CD4-positive, alpha-beta T cell (primary cell): ENCODE data around the gene GPR101. TPM values are rescaled to one million over a fixed set of nuclear protein-coding genes. Genes with fewer than 3 reads are reported as not detected.

Experiments used
- ATAC-seq: fragments of 200-7000 bp; cut with Tn5 transposase; one replicate; pipeline ENCODE4 v1.10.0; 2022; ENCODE audit warnings: mild to moderate bottlenecking; ENCODE audit not compliant: poor library complexity
- CTCF ChIA-PET: fragments of 350-600 bp; sonication (Branson Sonifier 250); formaldehyde crosslinking; loops from one replicate; lab custom pipeline; 2021; ENCODE audit warnings: antibody characterized with exemption, inconsistent platforms; lab: Charles Lee
- POLR2A ChIA-PET: fragments of 350-600 bp; sonication (Branson Sonifier 250); formaldehyde crosslinking; loops from one replicate; lab custom pipeline; 2021; ENCODE audit warnings: antibody characterized with exemption, inconsistent platforms; lab: Charles Lee
- DNase-seq, 14 experiments: peaks; one replicate each; pipeline ENCODE4 v3.0.0-alpha.2; 2013 to 2020; ENCODE audit warnings: mixed read lengths in 2 of 14
- H3K27ac ChIP-seq, 2 donors: one replicate each; pipeline versions ENCODE4 v1.5.1 to v1.7.0; 2013; ENCODE audit warnings: low read length in 2 of 2, low read depth in 1 of 2, mild to moderate bottlenecking in 1 of 2
- H3K27me3 ChIP-seq, 2 experiments: 1 replicate in 1 of 2; 2 replicates in 1 of 2; pipeline versions ENCODE4 v1.6.1 to v1.7.0; 2013; ENCODE audit warnings: low read length in 2 of 2, control low read depth in 1 of 2, mild to moderate bottlenecking in 1 of 2, moderate library complexity in 1 of 2; ENCODE audit not compliant: insufficient read depth in 2 of 2, control insufficient read depth in 1 of 2
- H3K36me3 ChIP-seq: one replicate; pipeline ENCODE4 v1.6.1; 2013; ENCODE audit warnings: low read length, control low read depth; ENCODE audit not compliant: insufficient read depth
- H3K4me1 ChIP-seq: one replicate; pipeline ENCODE4 v1.6.1; 2013; ENCODE audit warnings: low read length, control low read depth; ENCODE audit not compliant: insufficient read depth
- H3K4me3 ChIP-seq: one replicate; pipeline ENCODE4 v1.5.1; 2013; ENCODE audit warnings: mild to moderate bottlenecking, low read length, moderate library complexity
- H3K9me3 ChIP-seq, 2 experiments: 1 replicate in 1 of 2; 2 replicates in 1 of 2; pipeline versions ENCODE4 v1.6.1 to v1.7.0; 2013; ENCODE audit warnings: low read length in 2 of 2, mild to moderate bottlenecking in 2 of 2, control low read depth in 1 of 2, moderate library complexity in 1 of 2; ENCODE audit not compliant: control insufficient read depth in 1 of 2, insufficient read depth in 1 of 2
- H3K27ac Mint-ChIP-seq: one replicate; pipeline ENCODE4 v1.8.0; 2020; ENCODE audit warnings: mixed read lengths
- H3K27me3 Mint-ChIP-seq: one replicate; pipeline ENCODE4 v1.8.0; 2021; ENCODE audit warnings: mixed read lengths
- H3K36me3 Mint-ChIP-seq: one replicate; pipeline ENCODE4 v1.8.0; 2021; ENCODE audit warnings: low read depth, mixed read lengths
- H3K4me1 Mint-ChIP-seq: one replicate; pipeline ENCODE4 v1.8.0; 2021; ENCODE audit warnings: low read depth, mixed read lengths
- H3K4me3 Mint-ChIP-seq: one replicate; pipeline ENCODE4 v1.8.0; 2020; ENCODE audit warnings: mild to moderate bottlenecking, mixed read lengths
- H3K9me3 Mint-ChIP-seq: one replicate; pipeline ENCODE4 v1.8.0; 2020; ENCODE audit warnings: mixed read lengths
- intact Hi-C, 2 experiments: fragments of 100-400 bp; cut with DNase I in 1 of 2; cut with micrococcal nuclease in 1 of 2; formaldehyde crosslinking; loops; one replicate each; pipeline versions ENCODE4 v1.15.1 to v1.9.0; 2023 to 2025; cut with DNase I, micrococcal nuclease
- polyA plus RNA-seq, 2 donors: library from polyadenylated mRNA; unstranded; fragments of 120-200 nt; gene quantifications; one replicate each; pipeline ENCODE4 v1.2.1, GENCODE V29; 2013
- total RNA-seq, 174 experiments: library from RNA in 2 of 174; stranded (reverse) in 2 of 174; gene quantifications; one replicate each; pipeline ENCODE4 v1.2.3 and lab custom pipeline; 2021 to 2026
- TF ChIP-seq, protein P1 (sequence below): fragments of 200-600 bp; IDR thresholded peaks from one replicate; pipeline ENCODE4 v1.8.0; 2022; ENCODE audit warnings: antibody characterized with exemption, mild to moderate bottlenecking

Gene GPR101, protein sequence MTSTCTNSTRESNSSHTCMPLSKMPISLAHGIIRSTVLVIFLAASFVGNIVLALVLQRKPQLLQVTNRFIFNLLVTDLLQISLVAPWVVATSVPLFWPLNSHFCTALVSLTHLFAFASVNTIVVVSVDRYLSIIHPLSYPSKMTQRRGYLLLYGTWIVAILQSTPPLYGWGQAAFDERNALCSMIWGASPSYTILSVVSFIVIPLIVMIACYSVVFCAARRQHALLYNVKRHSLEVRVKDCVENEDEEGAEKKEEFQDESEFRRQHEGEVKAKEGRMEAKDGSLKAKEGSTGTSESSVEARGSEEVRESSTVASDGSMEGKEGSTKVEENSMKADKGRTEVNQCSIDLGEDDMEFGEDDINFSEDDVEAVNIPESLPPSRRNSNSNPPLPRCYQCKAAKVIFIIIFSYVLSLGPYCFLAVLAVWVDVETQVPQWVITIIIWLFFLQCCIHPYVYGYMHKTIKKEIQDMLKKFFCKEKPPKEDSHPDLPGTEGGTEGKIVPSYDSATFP
- total RNA-seq (under 1 TPM; 0.17 to 0.22 TPM), total RNA-seq (lab: John Stamatoyannopoulos, UW) (0 to 2.3 (median 0.05) reads per million in 172 experiments)
- not detected for polyA plus RNA-seq (2013, experiment 1 of 2)
- 0.04 TPM for polyA plus RNA-seq (2013, experiment 2 of 2)

DNA sequence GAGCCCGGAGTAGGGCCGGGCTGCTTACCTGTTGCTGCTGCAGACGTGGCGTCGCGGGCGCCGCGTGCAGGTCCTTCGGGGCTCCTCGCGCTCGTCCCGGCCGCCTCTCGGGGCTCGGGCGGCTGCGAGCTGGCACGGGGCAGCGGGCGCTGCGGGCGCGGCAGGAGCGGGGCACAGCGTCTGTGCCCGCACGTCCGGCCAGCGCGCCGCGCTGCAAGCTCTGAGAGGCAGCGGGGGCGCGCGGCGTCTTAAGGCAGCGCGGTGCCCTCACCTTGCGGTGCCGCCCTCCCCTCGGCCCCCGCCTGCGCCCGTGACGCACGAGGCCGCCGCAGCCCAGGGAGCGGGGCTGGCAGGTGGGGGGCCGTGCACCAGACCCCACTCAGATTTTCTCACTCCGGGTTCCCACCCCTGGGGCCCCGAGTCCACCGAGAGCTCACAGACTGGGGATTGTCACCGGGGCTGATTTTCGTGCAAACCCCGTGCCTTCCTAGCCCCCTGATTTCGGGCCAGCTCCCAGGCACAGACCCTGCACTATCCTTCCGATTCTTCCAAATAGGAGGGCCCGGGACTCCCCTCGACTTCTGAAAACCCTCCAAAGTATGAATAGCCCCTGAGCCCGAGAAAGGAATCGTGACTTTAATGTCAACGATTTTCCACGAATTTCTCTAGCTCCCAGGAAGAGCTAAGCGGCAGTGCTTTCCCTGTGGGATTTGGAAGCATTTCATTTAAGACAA lies at the start of gene GPR101:
GPR101 (minus strand) TSS at position 222 of the 734 bp plus-strand sequence. CDS start 2,321 bp downstream, outside the sequence.
- peak; percentile 10 for ATAC-seq
- Histone ChIP-seq H3K4me1 (peaks cover 26% of the 10 kb centered on the region), H3K9me3 (no peaks in the 10 kb centered on the region), H3K36me3 (no peaks in the 10 kb centered on the region), H3K27ac (no peak within 1 kb of the TSS), H3K4me3 (peak within 1 kb of the TSS; percentile 51), H3K27me3 (peaks cover 34 to 38% of the 10 kb centered on the region in 2 experiments)
- intact Hi-C loops: no loop called here
- ChIA-PET CTCF (interaction anchor here (2.2 kb wide), 1 partner anchor 18 kb away, joined by 7 read pairs; no protein-coding TSS in a partner anchor), POLR2A (no interaction called here)
- peak within 1 kb of the TSS; percentile 45 for H3K4me3 Mint-ChIP-seq
- no peak within 1 kb of the TSS for H3K27ac Mint-ChIP-seq
- peaks cover 32% of the 10 kb centered on the region for H3K27me3 Mint-ChIP-seq
- DNase-seq: peak in 3 of 14 experiments; percentile 2 to 37 (median 29)
- peaks cover 7% of the 10 kb centered on the region for H3K4me1 Mint-ChIP-seq
- TF ChIP-seq, protein P1, sequence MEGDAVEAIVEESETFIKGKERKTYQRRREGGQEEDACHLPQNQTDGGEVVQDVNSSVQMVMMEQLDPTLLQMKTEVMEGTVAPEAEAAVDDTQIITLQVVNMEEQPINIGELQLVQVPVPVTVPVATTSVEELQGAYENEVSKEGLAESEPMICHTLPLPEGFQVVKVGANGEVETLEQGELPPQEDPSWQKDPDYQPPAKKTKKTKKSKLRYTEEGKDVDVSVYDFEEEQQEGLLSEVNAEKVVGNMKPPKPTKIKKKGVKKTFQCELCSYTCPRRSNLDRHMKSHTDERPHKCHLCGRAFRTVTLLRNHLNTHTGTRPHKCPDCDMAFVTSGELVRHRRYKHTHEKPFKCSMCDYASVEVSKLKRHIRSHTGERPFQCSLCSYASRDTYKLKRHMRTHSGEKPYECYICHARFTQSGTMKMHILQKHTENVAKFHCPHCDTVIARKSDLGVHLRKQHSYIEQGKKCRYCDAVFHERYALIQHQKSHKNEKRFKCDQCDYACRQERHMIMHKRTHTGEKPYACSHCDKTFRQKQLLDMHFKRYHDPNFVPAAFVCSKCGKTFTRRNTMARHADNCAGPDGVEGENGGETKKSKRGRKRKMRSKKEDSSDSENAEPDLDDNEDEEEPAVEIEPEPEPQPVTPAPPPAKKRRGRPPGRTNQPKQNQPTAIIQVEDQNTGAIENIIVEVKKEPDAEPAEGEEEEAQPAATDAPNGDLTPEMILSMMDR: no peak
- no peaks in the 10 kb centered on the region for H3K36me3 Mint-ChIP-seq
- no peaks in the 10 kb centered on the region for H3K9me3 Mint-ChIP-seq

DNA sequence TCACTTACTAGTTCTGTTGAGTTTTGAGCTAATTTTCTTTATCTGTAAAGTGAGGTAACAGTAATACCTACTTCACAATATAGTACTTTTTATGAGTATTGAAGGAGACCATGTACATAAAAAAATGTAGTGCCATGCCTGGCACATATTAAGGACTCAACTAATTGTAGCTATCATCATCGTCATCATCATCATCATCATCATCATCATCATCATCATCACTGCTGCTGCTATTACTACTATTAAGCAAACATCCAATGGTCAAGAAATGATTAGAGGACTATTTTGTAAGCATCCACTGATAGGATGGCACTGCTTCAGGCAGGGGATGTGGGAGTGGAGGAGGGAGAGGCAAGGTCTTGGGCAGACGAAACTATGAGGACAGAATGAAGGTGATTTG lies 47.4 kb upstream of the GPR101 start:
- POLR2A ChIA-PET: no interaction called here
- Mint-ChIP-seq H3K27ac (no peak overlapping the region), H3K9me3 (no peaks in the 10 kb centered on the region)

DNA sequence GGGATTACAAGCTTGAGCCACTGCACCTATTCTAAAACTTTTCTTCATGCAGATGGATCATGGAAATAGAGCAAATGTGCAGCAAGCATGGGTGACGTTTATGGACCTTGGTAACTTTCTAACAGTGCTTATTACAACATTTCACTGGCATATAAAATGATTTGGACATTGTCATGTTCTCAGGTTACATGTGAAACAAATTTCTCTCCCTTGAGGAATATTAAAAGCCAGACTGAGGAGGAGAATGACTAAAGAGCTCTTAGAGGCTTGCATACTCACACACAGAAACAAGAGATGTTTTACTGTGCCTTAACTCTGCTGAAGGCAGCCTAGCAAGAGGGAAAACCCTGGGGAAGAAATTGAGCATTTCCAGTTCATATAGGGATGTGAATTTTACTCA lies 38.6 kb upstream of the GPR101 start:
- no peak for DNase-seq
- Histone ChIP-seq H3K4me3 (no peak overlapping the region), H3K9me3 (no peaks in the 10 kb centered on the region), H3K4me1 (no peaks in the 10 kb centered on the region), H3K36me3 (no peaks in the 10 kb centered on the region), H3K27ac (no peak overlapping the region), H3K27me3 (no peaks in the 10 kb centered on the region)
- CTCF ChIA-PET: no interaction called here
- no peaks in the 10 kb centered on the region for H3K4me1 Mint-ChIP-seq
- POLR2A ChIA-PET: no interaction called here
- peaks cover 5% of the 10 kb centered on the region for H3K27me3 Mint-ChIP-seq
- H3K4me3 Mint-ChIP-seq: no peak overlapping the region
- H3K36me3 Mint-ChIP-seq: no peaks in the 10 kb centered on the region
- H3K27ac Mint-ChIP-seq: no peak overlapping the region
- TF ChIP-seq, protein P1: no peak
- no peak for ATAC-seq
- no peaks in the 10 kb centered on the region for H3K9me3 Mint-ChIP-seq
- intact Hi-C loops: no loop called here

More for the DNA sequence above, 47.4 kb upstream of the GPR101 start:
- no peak for DNase-seq
- Mint-ChIP-seq H3K4me3 (no peak overlapping the region), H3K36me3 (no peaks in the 10 kb centered on the region), H3K4me1 (no peaks in the 10 kb centered on the region), H3K27me3 (peaks cover 17% of the 10 kb centered on the region)
- H3K36me3 ChIP-seq: no peaks in the 10 kb centered on the region
- H3K4me1 ChIP-seq: no peaks in the 10 kb centered on the region
- no peaks in the 10 kb centered on the region for H3K9me3 ChIP-seq
- no peak for ATAC-seq
- intact Hi-C loops: no loop called here
- TF ChIP-seq, protein P1: no peak
- CTCF ChIA-PET: no interaction called here
- H3K27me3 ChIP-seq: peaks cover 0 to 3% of the 10 kb centered on the region in 2 experiments
- H3K4me3 ChIP-seq: no peak overlapping the region
- H3K27ac ChIP-seq: no peak overlapping the region
